ENCODE data around the gene CDC37.
A peak's percentile ranks its signal among the peaks of the same experiment; 100 is the strongest.

The CDC37 gene

GRCh38 chr19:10403137-10404021 lies at the start of gene CDC37:
Gene CDC37, minus strand, starts transcription at chr19:10403542. Its CDS starts 63 bp downstream, at chr19:10403479.
- peak; percentile 97 for DNase-seq (ENCODE audit: low read depth)

GRCh38 chr19:10450853-10451609 lies 47.7 kb upstream of the CDC37 start:
- no peak for DNase-seq (ENCODE audit: low read depth)

- DNase-seq (ENCODE audit: low read depth) = no peak
Observed at GRCh38 chr19:10450191-10450852, 47.0 kb upstream of the CDC37 start.

- no peak for DNase-seq (ENCODE audit: low read depth)
Observed at GRCh38 chr19:10449037-10449436, 45.7 kb upstream of the CDC37 start.

DNA sequence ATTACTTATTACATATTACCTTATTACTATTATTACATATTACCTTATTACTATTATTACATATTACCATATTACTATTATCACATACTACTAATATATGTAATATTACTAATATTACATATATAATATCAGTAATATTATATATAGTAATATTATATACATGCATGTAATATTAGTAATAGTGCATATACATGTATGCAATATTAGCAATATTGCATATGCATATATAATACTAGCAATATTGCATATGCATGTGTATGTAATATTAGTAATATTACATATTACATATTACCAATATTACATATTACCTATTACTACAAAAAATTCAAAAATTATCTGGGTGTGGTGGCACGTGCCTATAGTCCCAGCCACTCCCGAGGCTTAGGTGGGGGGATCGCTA lies 39.4 kb upstream of the CDC37 start:
- no peak for DNase-seq (ENCODE audit: low read depth)

DNA sequence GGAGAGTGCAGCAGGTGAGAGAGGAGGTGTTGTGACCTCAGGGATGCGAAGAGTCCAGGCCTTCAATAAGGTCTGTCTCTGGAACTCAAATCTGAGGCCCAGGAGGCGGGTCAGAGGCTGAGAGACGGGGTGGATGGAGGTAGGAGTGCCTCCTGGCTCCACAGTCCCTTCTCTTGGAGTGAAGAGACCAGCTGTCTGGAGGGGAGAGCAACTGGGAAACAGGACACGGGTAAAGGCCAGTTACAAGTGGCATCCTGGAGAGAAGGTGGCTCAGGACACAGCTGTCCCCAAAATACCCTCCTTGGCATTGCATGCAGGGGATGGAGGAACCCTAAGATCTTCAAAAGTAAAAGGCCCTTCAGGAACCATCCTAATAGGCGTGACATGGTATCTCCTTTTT lies 36.2 kb upstream of the CDC37 start:
- DNase-seq (ENCODE audit: low read depth) = no peak

DNA sequence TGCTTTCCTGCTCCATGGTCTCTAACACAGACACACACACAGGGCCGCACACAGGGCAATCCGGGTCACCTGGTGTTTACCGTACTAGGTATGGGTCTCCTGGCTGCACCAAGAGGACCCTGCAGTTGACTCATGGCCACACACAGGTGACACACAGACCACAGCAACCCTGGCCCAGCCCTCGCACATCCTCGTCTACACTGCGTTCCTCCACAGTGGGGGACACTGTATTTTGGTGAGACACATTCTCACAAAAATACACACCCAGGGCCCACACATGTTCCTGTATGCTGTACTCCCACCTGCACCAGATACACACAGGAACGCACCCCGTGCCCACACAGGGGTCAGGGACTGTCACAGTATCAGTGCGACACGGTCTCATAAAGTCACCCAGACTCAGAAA lies 29.8 kb upstream of the CDC37 start:
- DNase-seq (ENCODE audit: low read depth) = no peak

DNA sequence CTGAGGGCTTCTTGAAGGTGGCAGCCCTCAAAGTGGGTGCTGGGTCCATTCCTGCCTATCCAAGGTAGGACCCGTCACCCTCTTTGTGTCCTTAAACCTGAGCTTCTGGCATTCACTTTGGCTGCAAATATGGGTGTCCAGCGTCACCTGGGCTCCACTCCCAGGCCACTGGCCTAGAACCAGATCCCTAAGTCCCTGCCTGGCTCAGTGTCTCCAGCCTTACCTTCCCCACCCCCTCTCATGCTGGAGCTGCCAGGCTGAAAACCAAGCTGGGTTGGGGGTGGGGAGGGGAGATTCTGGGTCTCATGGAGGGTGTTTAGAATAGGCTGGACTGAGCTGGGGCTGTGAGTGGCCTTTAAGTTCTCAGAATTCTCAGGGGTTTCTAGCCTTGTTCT lies 29.4 kb upstream of the CDC37 start:
- DNase-seq (ENCODE audit: low read depth) = no peak

DNA sequence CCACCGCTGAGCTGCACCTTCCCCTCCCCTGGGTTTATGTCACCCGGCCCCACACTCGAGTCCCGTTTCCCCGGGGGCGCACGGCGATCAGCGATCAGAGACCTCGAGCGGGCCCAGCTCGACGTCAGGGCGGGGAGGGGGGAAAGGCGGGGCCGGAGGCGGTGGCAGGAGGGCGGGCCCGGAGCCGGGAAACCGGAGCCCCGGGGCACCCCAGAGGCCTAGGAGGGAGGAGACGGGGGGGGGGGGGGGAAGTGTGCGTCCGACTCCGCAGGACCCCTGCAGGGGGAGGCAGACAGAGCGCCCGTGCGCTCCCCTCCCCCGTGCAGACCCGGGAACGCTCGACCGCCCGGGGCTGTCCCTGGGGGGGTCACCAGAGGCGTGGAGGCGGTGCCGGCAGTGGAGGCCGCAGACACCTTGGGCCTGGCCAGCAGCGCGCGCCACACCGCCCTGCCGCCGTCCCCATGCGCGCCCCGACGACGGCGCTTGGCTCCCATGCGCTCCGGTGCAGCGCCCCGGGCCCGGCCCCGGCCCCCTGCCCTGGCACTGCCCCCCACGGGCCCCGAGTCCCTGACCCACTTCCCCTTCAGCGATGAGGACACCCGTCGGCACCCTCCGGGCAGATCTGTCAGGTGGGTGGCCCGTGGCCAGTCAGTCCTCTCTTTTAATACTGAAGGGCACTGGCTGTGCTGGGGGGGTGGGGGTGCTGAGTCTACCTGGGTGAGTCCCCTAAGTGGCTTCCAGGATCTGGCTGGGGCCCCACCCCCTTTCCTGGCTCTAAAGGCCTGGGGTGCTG lies 28.8 kb upstream of the CDC37 start:
- DNase-seq (ENCODE audit: low read depth) = peak; percentile 52

- no peak for DNase-seq (ENCODE audit: low read depth)
Observed at GRCh38 chr19:10431254-10431942, 28.1 kb upstream of the CDC37 start.

DNA sequence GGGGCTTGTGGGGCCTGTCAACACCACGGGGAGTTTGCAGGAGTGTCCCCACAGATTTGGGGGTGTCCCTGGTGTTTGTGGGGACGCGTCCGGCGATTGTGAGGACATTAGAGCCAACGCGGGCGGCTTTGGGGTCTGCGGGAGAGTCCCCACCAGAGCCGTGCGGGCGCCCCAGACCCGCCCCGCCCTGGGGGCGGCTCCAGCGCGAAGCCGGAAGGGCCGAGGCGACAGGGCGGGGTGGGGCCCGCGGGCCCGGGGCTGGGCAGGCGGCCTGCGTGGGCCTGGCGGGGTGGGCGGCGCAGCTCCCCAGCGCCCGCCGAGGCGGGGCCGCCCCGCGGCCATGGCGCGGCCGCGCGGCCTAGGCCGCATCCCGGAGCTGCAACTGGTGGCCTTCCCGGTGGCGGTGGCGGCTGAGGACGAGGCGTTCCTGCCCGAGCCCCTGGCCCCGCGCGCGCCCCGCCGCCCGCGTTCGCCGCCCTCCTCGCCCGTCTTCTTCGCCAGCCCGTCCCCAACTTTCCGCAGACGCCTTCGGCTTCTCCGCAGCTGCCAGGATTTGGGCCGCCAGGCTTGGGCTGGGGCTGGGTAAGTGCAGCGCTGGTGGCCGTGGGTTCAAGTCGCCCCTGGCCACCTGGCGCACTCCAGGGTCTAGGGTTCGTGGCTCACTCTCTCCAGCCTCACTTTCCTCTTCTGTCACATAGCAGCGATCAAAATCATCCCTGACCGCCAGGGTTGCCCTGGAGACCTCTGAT lies 27.3 kb upstream of the CDC37 start:
- no peak for DNase-seq (ENCODE audit: low read depth)

DNA sequence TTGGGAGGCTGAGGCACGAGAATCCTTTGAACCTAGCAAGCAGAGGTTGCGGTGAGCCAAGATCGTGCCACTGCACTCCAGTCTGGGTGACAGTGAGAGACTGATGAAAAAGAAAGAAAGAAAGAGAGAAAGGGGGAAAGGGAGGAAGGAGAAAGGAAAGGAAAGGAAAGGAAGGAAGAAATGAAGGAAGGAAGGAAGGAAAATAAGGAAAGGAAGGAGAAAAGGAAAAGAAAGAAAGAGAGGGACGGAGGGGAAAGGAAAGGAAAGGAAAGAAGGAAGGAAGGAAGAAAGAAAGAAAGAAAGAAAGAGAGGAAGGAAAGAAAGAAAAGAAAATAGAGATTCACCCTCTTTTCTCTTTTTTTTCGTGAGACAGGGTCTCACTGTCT lies 25.6 kb upstream of the CDC37 start:
- no peak for DNase-seq (ENCODE audit: low read depth)

DNA sequence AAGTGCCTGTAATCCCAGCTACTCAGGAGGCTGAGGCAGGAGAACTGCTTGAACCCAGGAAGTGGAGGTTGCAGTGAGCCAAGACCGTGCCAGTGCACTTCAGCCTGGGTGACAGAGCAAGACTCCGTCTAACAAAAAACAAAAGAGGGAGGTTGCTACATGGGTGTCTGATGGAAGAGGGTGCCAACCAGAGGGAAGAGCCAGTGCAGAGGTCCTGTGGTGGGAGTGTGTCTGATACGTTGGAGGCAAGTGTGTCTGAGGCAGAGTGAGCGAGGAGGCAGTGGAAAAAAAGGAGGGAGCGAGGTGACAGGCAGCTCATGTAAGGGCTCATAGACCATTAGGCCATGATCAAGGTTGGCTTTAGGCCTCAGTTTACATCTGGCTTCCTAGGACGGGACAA lies 23.8 kb upstream of the CDC37 start:
- no peak for DNase-seq (ENCODE audit: low read depth)

DNA sequence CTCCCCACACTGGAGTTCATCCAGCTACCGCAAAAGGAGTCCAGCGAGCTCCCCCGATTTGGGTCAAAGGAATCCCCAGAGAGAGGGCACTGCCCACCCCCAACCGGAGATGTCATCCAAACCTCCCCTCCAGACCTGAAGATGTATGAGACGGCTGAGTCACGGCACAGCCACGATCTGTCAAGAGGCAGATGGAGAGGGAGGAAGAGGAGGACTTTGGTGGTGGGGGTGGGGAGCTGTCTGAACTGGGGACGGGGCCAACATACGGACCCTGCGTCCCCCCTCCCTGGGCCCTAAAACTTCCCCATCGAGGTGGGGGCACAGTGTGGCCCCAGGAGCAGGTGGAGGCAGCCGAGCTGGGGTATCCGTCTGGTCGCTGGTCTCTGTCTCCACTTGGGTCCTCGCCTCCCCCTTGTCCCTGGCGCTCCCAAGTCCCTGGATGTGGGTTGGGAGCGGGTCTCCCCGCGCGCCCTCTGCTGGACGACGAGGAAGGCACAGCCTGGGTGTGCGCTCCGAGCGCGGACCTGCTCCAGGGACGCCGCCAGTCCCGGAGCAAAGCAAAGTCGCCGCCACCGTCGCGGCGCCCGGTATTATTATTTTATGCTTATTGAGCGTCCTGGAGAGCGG lies 20.8 kb upstream of the CDC37 start:
- peak; percentile 63 for DNase-seq (ENCODE audit: low read depth)

DNA sequence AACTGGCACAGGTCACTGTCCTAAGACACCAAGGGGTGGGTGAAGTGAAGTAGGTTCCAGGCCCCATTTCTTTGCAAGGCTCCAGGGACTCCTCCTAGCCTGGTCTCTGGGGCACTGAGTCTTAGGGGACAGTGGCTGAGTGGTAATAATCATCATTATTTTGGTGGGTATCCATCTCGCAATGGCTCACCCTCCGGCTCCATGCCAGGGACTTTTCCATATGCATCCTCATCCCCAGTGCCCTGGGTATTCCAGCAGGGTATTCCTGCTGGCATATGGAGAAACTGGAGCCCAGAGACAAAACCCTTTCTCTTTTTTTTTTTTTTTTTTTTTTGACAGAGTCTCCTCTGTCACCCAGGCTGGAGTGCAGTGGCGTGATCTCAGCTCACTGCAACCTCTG lies 19.5 kb upstream of the CDC37 start:
- DNase-seq (ENCODE audit: low read depth) = no peak

- DNase-seq (ENCODE audit: low read depth) = no peak
Observed at GRCh38 chr19:10422046-10422461, 18.7 kb upstream of the CDC37 start.

DNA sequence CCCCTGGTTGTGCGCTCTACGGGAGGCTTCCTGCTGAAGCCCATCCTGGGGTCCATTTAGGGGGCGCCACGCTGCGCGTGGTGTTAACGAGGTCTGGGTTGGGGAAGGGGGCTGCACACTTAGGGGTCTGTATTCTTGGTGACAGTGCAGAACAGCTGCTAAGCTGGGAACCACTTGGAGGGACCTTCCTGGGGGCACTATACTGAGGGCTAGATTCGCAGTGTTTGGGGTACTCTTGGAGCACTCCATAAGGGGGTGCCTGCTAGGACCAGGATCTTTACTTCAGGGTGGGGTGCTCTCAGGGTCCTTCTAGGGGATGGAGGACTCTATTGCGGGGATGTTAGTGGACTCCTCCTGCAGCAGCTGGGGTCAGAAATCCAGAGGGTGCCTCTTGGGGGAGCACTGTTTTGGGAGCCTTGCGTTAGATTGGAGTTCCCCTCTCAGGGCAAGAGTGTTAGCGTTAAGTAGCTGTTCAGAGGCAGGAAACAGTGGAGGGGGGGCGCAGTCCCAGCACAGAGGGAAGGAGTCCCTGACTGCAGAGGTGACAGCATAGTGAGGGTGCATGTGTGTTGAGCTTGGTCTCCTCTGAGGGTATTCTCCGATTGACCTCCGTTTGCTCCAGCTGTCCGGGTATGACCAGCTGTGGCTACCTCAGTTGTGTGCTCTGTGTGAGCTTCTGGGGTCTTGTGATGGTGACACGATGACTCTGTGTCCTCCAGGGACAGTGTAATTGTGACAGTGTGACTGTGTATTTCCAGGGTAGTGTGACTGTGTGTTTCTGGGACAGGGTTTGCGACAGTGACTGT lies 18.1 kb upstream of the CDC37 start:
- DNase-seq (ENCODE audit: low read depth) = no peak

GRCh38 chr19:10420444-10421239 lies 17.3 kb upstream of the CDC37 start, which contains the start of gene PDE4A:
Gene PDE4A, plus strand, starts transcription at chr19:10420538. Its CDS starts 227 bp downstream, at chr19:10420765.
- no peak for DNase-seq (ENCODE audit: low read depth)

All from activated T-cell treated with anti-CD3 and anti-CD28 coated beads for 1 hour (primary cell).